HUES64 (cell line): ENCODE data around the gene TLCD3A.
"Not testable (repeated sequence)": the region's sequence is repeated elsewhere in the genome, so short reads cannot be mapped to it uniquely, and the experiment has no call there.

Experiments
- H3K27ac ChIP-seq: 2 replicates; pipeline ENCODE4 v1.7.0; 2013; ENCODE audit warnings: low read depth, low read length, inconsistent platforms
- H3K27me3 ChIP-seq: 2 replicates; pipeline ENCODE4 v1.6.1; 2013; ENCODE audit warnings: mild to moderate bottlenecking, low read length; ENCODE audit not compliant: insufficient read depth
- H3K36me3 ChIP-seq: 2 replicates; pipeline ENCODE4 v1.6.1; 2013; ENCODE audit warnings: mild to moderate bottlenecking, low read length; ENCODE audit not compliant: insufficient read depth
- H3K4me1 ChIP-seq: 2 replicates; pipeline ENCODE4 v1.6.1; 2013; ENCODE audit warnings: mild to moderate bottlenecking, low read length, moderate library complexity; ENCODE audit not compliant: insufficient read depth
- H3K4me3 ChIP-seq: 2 replicates; pipeline ENCODE4 v1.5.1; 2013; ENCODE audit warnings: mild to moderate bottlenecking, low read length, moderate library complexity
- H3K9ac ChIP-seq: 2 replicates; pipeline ENCODE4 v1.6.1; 2013; ENCODE audit warnings: mild to moderate bottlenecking, low read depth, low read length
- H3K9me3 ChIP-seq: 2 replicates; pipeline ENCODE4 v1.6.1; 2013; ENCODE audit warnings: low read depth, low read length; ENCODE audit not compliant: insufficient read depth
- WGBS: fragments of 150-250, 120-280 bp; methylation state at CpG from one replicate; pipeline ENCODE4 v1.1.7; 2013; ENCODE audit warnings: missing lambda C conversion rate; 5-methylcytosine and 5-hydroxymethylcytosine counted together

Gene TLCD3A

DNA sequence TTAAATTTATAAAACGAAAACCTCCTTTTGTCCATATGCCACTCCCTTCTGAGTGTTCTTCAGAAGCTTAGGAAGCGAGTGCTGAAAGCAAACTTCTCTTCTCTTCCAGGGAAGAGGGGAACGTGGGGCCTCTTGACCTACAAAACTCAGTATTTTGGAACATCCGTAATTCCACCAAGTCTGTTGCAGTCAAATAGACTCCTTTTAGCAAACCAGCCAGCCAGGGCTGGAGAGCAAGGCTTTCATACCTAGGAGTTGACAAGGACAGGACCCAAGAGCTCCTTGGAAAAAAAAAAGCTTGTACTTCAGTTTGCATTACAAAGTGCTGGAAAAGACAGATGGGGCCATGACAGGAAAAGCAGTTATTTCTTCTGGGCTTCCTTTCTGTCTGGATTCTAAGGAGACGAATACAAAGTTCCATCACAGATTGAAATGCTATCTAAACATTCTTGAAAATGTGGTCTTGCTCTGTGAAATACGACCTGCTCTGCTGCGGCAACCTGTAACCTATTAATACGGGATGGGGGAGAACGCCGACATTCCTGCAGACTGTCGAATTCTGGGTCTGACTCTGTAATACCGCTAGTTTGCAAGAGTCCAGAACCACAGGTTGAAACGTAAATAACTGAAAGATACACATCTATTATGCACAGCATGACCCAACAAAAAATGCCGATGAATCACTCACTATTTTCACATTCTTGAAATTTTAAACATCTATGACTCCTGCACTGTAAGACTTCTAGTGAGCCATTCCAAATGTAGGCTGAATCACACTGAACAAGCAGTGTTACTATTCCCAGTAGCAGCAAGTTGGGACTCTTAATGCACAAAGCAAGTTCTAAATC, 38.4 kb upstream of the TLCD3A start:
- H3K9ac ChIP-seq = no peak overlapping the region
- H3K27me3 ChIP-seq = no peaks in the 10 kb centered on the region
- no peak overlapping the region for H3K4me3 ChIP-seq
- no peak overlapping the region for H3K27ac ChIP-seq
- no peaks in the 10 kb centered on the region for H3K9me3 ChIP-seq
- no peaks in the 10 kb centered on the region for H3K4me1 ChIP-seq
- peaks cover 60% of the 10 kb centered on the region for H3K36me3 ChIP-seq
- 87% methylated on average over 14 of the region's 14 CpGs for WGBS

DNA sequence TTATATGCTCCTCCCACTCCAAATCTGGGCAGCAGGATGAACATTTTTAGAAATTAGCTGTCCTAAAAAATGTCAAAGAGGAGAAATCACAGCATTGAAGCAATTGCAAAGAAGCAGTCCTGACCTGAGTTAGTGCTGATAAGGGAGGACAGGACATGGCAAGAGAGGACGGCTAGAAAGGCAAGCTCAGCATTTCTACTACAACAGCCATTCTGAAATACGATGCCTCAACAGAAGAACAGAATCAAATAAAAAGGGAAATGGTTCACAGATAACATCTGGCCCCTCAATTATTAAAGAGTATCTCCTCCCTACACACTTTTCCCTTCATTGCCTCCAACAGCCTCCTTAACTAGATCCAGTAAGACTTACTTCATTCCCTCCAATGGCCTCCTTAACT, 36.0 kb upstream of the TLCD3A start:
- Histone ChIP-seq H3K4me3 (no peak overlapping the region), H3K4me1 (no peaks in the 10 kb centered on the region), H3K9ac (no peak overlapping the region), H3K27ac (no peak overlapping the region), H3K36me3 (peaks cover 56% of the 10 kb centered on the region), H3K9me3 (no peaks in the 10 kb centered on the region), H3K27me3 (no peaks in the 10 kb centered on the region)
- WGBS = 92% methylated on average over 2 of the region's 2 CpGs

DNA sequence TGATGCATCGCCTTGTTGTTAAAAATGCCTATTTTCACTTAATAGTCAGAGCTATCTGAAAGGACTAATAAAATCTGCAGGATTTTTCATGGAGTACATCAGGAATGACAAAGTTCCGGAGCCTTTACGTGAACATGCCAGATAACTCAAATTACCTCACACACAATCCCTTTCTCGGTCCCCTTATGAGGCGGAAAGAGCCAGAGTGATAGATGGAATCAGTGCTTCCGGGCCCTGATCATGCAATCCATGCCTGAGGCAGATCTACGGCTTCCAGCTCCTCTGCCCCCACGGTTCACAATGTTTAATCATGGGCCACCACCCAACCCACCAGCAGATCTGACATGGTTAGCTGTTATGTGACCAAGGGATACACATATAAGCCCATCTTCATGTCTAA, 34.7 kb upstream of the TLCD3A start:
- Histone ChIP-seq H3K9ac (no peak overlapping the region), H3K4me3 (no peak overlapping the region), H3K27ac (no peak overlapping the region), H3K36me3 (peaks cover 51% of the 10 kb centered on the region), H3K4me1 (no peaks in the 10 kb centered on the region), H3K27me3 (no peaks in the 10 kb centered on the region), H3K9me3 (no peaks in the 10 kb centered on the region)
- 95% methylated on average over 8 of the region's 8 CpGs for WGBS

DNA sequence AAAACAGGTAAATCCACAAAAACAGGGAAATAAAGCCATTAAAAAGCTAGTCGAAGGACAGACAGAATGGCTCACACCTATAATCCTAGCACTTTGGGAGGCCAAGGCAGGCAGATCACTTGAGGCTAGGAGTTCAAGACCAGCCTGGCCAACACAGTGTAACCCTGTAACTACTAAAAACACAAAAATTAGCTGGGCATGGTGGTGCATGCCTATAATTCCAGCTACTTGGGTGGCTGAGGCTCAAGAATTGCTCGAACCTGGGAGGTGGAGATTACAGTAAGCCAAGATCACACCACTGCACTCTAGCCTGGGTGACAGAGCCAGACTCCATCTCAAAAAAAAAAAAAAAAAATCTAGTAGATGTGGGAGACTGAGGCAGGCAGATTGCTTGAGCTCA, 34.3 kb upstream of the TLCD3A start:
- WGBS = 95% methylated on average over 2 of the region's 2 CpGs

DNA sequence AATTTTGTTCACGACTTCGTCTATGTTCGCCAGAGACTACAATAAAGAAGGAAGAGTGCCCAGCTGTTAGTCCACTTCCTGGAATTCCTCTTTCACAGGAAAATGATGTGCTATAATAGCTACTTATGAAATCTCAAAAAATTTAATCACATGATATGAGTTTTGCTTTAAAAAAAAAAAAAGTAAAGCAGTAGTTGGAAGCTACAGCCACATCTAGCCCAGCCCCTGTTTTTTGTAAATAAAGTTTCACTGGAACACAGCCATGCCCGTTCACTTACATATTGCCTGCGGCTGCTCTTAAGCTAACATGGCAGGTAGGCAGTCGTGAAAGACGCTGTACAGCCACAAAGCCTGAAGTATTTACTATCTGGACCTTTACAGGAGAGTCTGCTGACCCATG, 33.1 kb upstream of the TLCD3A start:
- Histone ChIP-seq H3K27me3 (no peaks in the 10 kb centered on the region), H3K9me3 (no peaks in the 10 kb centered on the region), H3K4me1 (no peaks in the 10 kb centered on the region), H3K9ac (no peak overlapping the region), H3K36me3 (peaks cover 40% of the 10 kb centered on the region), H3K4me3 (no peak overlapping the region), H3K27ac (no peak overlapping the region)
- 95% methylated on average over 7 of the region's 7 CpGs for WGBS

More for the DNA sequence above, 34.3 kb upstream of the TLCD3A start:
- not testable (repeated sequence) for H3K9me3 ChIP-seq, H3K27ac ChIP-seq, H3K9ac ChIP-seq, H3K4me1 ChIP-seq, H3K4me3 ChIP-seq, H3K27me3 ChIP-seq
- H3K36me3 ChIP-seq = peaks cover 50% of the 10 kb centered on the region

DNA sequence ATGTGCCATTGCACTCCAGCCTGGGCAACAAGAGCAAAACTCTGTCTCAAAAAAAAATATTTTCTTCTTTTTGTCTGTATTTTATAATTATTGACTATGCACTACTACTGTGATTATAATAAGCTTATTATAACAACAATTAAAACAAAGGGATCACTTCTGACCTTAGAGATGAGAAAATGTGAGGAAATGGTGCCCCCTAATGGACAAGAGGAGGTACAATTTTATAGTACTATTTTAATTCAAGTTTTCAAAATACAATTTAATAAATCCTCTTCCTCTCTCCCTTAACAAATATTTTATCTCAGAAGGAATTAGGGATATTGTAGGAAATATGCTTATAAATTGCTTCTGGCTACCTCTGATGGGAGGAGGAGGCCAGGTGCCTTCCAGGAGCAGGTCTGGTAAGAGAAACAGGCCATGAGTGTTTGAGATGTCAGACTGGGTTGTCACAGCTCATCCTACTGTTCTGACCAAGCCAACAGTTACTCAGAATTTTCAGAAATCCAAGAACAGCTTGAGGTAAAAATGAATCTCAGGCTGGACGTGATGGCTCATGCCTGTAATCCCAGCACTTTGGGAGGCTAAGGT, 31.8 kb upstream of the TLCD3A start:
- Histone ChIP-seq H3K27ac (no peak overlapping the region), H3K4me3 (no peak overlapping the region)
- WGBS = 58% methylated on average over 1 of the region's 1 CpG

DNA sequence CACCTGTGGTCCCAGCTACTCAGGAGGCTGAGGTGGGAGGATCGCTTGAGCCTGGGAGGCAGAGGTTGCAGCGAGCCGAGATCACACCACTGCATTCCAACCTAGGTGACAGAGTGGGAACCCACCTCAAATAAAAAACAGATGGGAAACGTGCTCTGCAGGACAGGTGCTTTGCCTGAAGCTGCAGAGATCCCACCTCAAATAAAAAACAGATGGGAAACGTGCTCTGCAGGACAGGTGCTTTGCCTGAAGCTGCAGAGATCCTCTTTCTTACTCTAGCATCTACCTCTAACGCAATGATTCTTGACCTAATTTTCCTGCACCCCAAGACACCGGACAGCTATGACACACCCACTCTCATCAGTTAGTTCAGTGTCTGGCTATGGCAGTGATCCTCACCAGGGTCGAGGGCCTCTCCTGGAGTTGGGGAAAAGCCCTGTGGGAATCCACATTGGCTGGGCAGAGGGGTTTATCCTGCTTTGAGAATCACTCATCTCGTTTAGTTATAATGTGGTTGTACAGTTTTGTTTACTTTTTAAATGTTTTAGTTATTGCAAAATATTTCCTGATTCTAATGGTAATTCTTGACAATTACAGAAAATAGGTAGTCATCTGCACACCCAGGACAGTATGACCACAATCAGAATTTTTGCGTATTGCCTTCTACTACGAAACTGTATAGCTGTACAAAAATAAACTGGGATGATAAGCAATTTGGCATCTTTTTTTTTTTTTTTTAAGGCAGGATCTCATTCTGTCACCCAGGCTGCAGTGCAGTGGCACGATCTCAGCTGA, 29.1 kb upstream of the TLCD3A start:
- Histone ChIP-seq H3K27ac (no peak overlapping the region), H3K9ac (no peak overlapping the region), H3K27me3 (no peaks in the 10 kb centered on the region), H3K9me3 (no peaks in the 10 kb centered on the region), H3K36me3 (peaks cover 16% of the 10 kb centered on the region), H3K4me3 (no peak overlapping the region), H3K4me1 (no peaks in the 10 kb centered on the region)
- WGBS = 95% methylated on average over 12 of the region's 12 CpGs

More for the DNA sequence above, 31.8 kb upstream of the TLCD3A start:
- Histone ChIP-seq H3K9me3 (no peaks in the 10 kb centered on the region), H3K9ac (no peak overlapping the region), H3K36me3 (peaks cover 28% of the 10 kb centered on the region), H3K27me3 (no peaks in the 10 kb centered on the region), H3K4me1 (no peaks in the 10 kb centered on the region)

DNA sequence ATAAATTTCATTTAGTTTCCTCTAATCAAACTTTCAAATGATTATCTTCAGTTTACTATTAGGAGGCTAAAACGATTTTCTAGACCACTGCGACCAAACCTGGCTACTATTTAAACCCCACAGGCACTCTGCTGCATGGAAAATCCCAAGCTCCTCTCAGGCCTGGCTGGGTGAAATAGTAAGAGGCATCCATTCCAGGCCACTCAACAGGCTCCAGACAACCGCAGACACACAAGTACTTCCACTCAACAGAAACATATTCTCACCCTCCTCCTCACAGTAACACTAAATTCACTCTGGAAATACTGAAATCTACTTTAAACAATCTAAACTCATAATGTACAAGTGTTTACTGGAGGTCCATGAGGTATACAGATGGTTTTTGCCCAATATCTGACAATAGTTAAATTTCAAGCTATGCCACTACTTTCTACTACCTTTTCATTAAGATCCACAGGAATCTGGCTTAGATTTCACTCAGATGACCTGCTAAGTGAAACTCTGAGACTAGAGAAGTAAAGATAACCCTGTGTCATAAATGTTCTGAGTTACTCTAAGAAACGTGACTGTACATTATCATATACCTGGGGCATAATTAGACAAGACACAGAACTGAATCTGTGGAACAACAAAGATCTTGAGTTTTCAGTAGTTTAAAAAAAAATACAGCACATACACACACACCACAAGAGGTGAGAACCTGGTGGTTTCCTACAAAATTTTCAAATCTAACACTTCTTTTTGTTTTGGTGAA, 28.1 kb upstream of the TLCD3A start:
- no peaks in the 10 kb centered on the region for H3K4me1 ChIP-seq
- H3K27me3 ChIP-seq = no peaks in the 10 kb centered on the region
- no peak overlapping the region for H3K9ac ChIP-seq
- no peak overlapping the region for H3K4me3 ChIP-seq
- peaks cover 23% of the 10 kb centered on the region for H3K36me3 ChIP-seq
- H3K27ac ChIP-seq = no peak overlapping the region
- 91% methylated on average over 4 of the region's 4 CpGs for WGBS
- no peaks in the 10 kb centered on the region for H3K9me3 ChIP-seq

DNA sequence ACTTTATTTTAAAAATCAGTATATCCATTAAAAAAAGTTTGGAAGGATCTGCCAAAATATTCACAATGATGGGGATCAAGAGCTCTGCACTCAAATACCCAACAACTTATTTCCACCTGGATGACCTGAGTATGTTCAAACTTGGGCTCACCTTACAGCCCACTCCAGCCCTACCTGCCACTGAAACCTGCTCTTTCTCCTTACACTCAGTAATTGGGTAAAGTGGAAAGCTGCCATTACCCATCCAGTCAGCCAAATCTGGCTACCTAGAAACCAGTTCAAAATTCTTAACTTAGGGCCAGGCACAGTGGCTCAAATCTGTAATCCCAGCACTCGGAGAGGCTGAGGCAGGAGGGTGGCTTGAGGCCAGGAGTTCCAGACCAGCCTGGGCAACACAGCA, 27.4 kb upstream of the TLCD3A start:
- Histone ChIP-seq H3K27ac (no peak overlapping the region), H3K9ac (no peak overlapping the region), H3K4me1 (no peaks in the 10 kb centered on the region), H3K36me3 (peaks cover 26% of the 10 kb centered on the region), H3K9me3 (no peaks in the 10 kb centered on the region), H3K4me3 (no peak overlapping the region), H3K27me3 (no peaks in the 10 kb centered on the region)
- WGBS = 100% methylated on average over 1 of the region's 1 CpG

DNA sequence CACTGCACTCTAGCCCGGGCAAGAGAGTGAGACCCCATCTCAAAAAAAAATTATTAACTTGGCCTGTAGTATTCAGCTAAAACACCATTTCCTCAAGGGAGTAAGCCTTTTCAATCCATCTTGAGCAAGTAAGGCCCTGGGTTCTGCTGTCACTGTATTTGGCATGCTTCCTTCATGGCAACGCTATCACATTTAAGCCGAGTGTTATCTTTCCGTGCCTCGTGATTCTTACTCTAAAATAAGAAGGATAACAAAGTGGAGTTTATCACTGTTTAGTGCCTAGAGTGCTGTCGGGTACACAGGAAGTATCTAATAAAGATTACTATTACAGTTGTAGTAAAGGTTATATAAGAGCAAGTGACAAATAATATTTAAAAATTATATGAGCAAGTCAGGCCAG, 26.5 kb upstream of the TLCD3A start:
- no peaks in the 10 kb centered on the region for H3K9me3 ChIP-seq
- peaks cover 30% of the 10 kb centered on the region for H3K36me3 ChIP-seq
- H3K9ac ChIP-seq = no peak overlapping the region
- no peak overlapping the region for H3K4me3 ChIP-seq
- no peaks in the 10 kb centered on the region for H3K4me1 ChIP-seq
- no peaks in the 10 kb centered on the region for H3K27me3 ChIP-seq
- no peak overlapping the region for H3K27ac ChIP-seq
- WGBS = 96% methylated on average over 6 of the region's 6 CpGs

DNA sequence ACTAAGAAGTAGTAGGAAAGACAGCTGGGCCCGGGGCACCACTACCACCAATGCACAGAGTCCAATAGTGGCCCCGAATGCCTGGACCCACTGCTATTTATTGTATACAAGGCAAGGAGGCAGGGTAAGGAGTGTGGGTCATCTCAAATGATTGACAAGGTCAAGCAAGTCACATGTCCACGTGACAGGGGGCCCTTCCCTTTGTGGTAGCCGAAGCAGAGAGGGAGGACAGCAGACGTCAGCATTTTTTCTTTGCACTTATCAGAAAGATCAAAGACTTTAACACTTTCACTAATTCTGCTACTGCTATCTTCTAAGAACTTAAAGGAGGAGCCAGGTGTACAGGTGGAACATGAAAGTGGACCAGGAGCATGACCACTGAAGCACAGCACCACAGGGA, 24.3 kb upstream of the TLCD3A start:
- Histone ChIP-seq H3K4me3 (no peak overlapping the region), H3K36me3 (peaks cover 30% of the 10 kb centered on the region), H3K9me3 (no peaks in the 10 kb centered on the region), H3K4me1 (no peaks in the 10 kb centered on the region), H3K27me3 (no peaks in the 10 kb centered on the region), H3K9ac (no peak overlapping the region), H3K27ac (no peak overlapping the region)
- 92% methylated on average over 5 of the region's 5 CpGs for WGBS
